Panc1 (cell line): Measurements from ENCODE around the gene COLGALT1.

ENCODE experiments used
- CTCF ChIP-seq: fragments of 450-650 bp; IDR thresholded peaks from 2 replicates; pipeline ENCODE4 v1.5.1; 2017; ENCODE audit warnings: mild to moderate bottlenecking
- POLR2AphosphoS5 ChIP-seq: IDR thresholded peaks from 2 replicates; pipeline ENCODE4 v1.6.1; 2012; ENCODE audit warnings: mild to moderate bottlenecking, low read depth, low read length, moderate library complexity
- REST ChIP-seq, 2 experiments: IDR thresholded peaks; 2 replicates each; pipeline ENCODE4 v1.6.1; 2011 to 2012; ENCODE audit warnings: low read depth in 2 of 2, control low read depth in 1 of 2, low read length in 1 of 2, mild to moderate bottlenecking in 1 of 2, moderate library complexity in 1 of 2; ENCODE audit not compliant: insufficient read depth in 1 of 2
- TCF7L2 ChIP-seq: IDR thresholded peaks from 2 replicates; pipeline ENCODE4 v1.6.1; 2011; ENCODE audit warnings: mild to moderate bottlenecking, low read depth, low read length, inconsistent platforms

GRCh38 chr19:17629760-17630159 is 74.3 kb downstream of the COLGALT1 start:
- TF ChIP-seq CTCF (no peak), TCF7L2 (no peak), POLR2AphosphoS5 (no peak), REST (IDR thresholded peaks at IDR 0.05; ENCODE audit: insufficient read depth in 1 of 2, low read depth in 2 of 2, low read length in 1 of 2) (no peak)
